Activated CD4-positive, alpha-beta memory T cell treated with anti-CD3 and anti-CD28 coated beads for 36 hours (primary cell): ENCODE measurements around the gene RS1. TPM values are rescaled to one million over a fixed set of nuclear protein-coding genes. Genes with fewer than 3 reads are reported as not detected.

Source experiments
- CTCF ChIA-PET: fragments of 350-600 bp; sonication (Branson Sonifier 250); formaldehyde crosslinking; loops from one replicate; lab custom pipeline; 2021; ENCODE audit warnings: antibody characterized with exemption, inconsistent platforms; lab: Charles Lee
- POLR2A ChIA-PET: fragments of 350-600 bp; sonication (Branson Sonifier 250); formaldehyde crosslinking; loops from one replicate; lab custom pipeline; 2021; ENCODE audit warnings: antibody characterized with exemption; lab: Charles Lee
- DNase-seq: peaks from one replicate; pipeline ENCODE4 v3.0.0-alpha.2; 2020
- H3K27ac Mint-ChIP-seq: one replicate; pipeline ENCODE4 v1.8.0; 2021; ENCODE audit warnings: mixed read lengths
- H3K27me3 Mint-ChIP-seq: one replicate; pipeline ENCODE4 v1.8.0; 2021; ENCODE audit warnings: mixed read lengths
- H3K36me3 Mint-ChIP-seq: one replicate; pipeline ENCODE4 v1.8.0; 2021; ENCODE audit warnings: mixed read lengths
- H3K4me1 Mint-ChIP-seq: one replicate; pipeline ENCODE4 v1.8.0; 2021; ENCODE audit warnings: low read depth, mixed read lengths
- H3K4me3 Mint-ChIP-seq: one replicate; pipeline ENCODE4 v1.8.0; 2021; ENCODE audit warnings: mild to moderate bottlenecking, mixed read lengths
- H3K9me3 Mint-ChIP-seq: one replicate; pipeline ENCODE4 v1.8.0; 2021; ENCODE audit warnings: mixed read lengths
- intact Hi-C: fragments of 100-400 bp; cut with micrococcal nuclease; formaldehyde crosslinking; loops from one replicate; pipeline ENCODE4 v1.15.1; 2023
- total RNA-seq, 2 experiments: library from RNA; stranded (reverse); gene quantifications; one replicate each; pipeline ENCODE4 v1.2.3, GENCODE V29; 2021

RS1 gene
- total RNA-seq, 2 experiments from 2014 or later: not detected

GRCh38 chrX:18620349-18620748 lies 51.6 kb downstream of the RS1 start:
- no peak overlapping the region for H3K27ac Mint-ChIP-seq
- POLR2A ChIA-PET: no interaction called here
- no peak for DNase-seq

GRCh38 chrX:18619288-18619687 lies 52.6 kb downstream of the RS1 start:
- DNase-seq: no peak
- no peaks in the 10 kb centered on the region for H3K4me1 Mint-ChIP-seq
- no peak overlapping the region for H3K4me3 Mint-ChIP-seq

More at GRCh38 chrX:18620349-18620748, 51.6 kb downstream of the RS1 start:
- Mint-ChIP-seq H3K4me1 (no peaks in the 10 kb centered on the region), H3K9me3 (no peaks in the 10 kb centered on the region), H3K4me3 (no peak overlapping the region), H3K27me3 (no peaks in the 10 kb centered on the region), H3K36me3 (no peaks in the 10 kb centered on the region)
- intact Hi-C loops: no loop called here
- CTCF ChIA-PET: no interaction called here

GRCh38 chrX:18617407-18617750 lies 54.5 kb downstream of the RS1 start:
- no peak for DNase-seq
- Mint-ChIP-seq H3K27me3 (no peaks in the 10 kb centered on the region), H3K4me3 (no peak overlapping the region), H3K9me3 (no peaks in the 10 kb centered on the region), H3K27ac (no peak overlapping the region), H3K4me1 (no peaks in the 10 kb centered on the region), H3K36me3 (no peaks in the 10 kb centered on the region)
- ChIA-PET CTCF (no interaction called here), POLR2A (no interaction called here)
- intact Hi-C loops: no loop called here

More at GRCh38 chrX:18619288-18619687, 52.6 kb downstream of the RS1 start:
- Mint-ChIP-seq H3K36me3 (no peaks in the 10 kb centered on the region), H3K9me3 (no peaks in the 10 kb centered on the region), H3K27me3 (no peaks in the 10 kb centered on the region), H3K27ac (no peak overlapping the region)
- CTCF ChIA-PET: no interaction called here
- POLR2A ChIA-PET: no interaction called here
- intact Hi-C loops: no loop called here

- CTCF ChIA-PET: no interaction called here
- H3K27ac Mint-ChIP-seq: no peak overlapping the region
- H3K4me3 Mint-ChIP-seq: no peak overlapping the region
- no peaks in the 10 kb centered on the region for H3K27me3 Mint-ChIP-seq
- H3K4me1 Mint-ChIP-seq: no peaks in the 10 kb centered on the region
- no peaks in the 10 kb centered on the region for H3K9me3 Mint-ChIP-seq
- POLR2A ChIA-PET: no interaction called here
- no peak for DNase-seq
- intact Hi-C loops: no loop called here
- H3K36me3 Mint-ChIP-seq: no peaks in the 10 kb centered on the region
Measured at GRCh38 chrX:18616688-18617406, 55.1 kb downstream of the RS1 start.

GRCh38 chrX:18613930-18614639 lies 57.8 kb downstream of the RS1 start:
- POLR2A ChIA-PET: no interaction called here
- Mint-ChIP-seq H3K9me3 (no peaks in the 10 kb centered on the region), H3K27ac (no peak overlapping the region), H3K36me3 (peaks cover 4% of the 10 kb centered on the region), H3K4me3 (no peak overlapping the region), H3K27me3 (no peaks in the 10 kb centered on the region), H3K4me1 (no peaks in the 10 kb centered on the region)
- no peak for DNase-seq
- intact Hi-C loops: no loop called here
- CTCF ChIA-PET: no interaction called here

GRCh38 chrX:18607966-18608365 lies 63.9 kb downstream of the RS1 start:
- Mint-ChIP-seq H3K36me3 (peaks cover 6% of the 10 kb centered on the region), H3K9me3 (no peaks in the 10 kb centered on the region), H3K27ac (no peak overlapping the region), H3K4me3 (no peak overlapping the region), H3K27me3 (no peaks in the 10 kb centered on the region), H3K4me1 (no peaks in the 10 kb centered on the region)
- intact Hi-C loops: no loop called here
- POLR2A ChIA-PET: interaction anchor here (0.5 kb wide), 1 partner anchor 43 kb away, joined by 3 read pairs; no protein-coding TSS in a partner anchor
- CTCF ChIA-PET: no interaction called here
- DNase-seq: no peak

- Mint-ChIP-seq H3K27me3 (no peaks in the 10 kb centered on the region), H3K36me3 (peaks cover 2% of the 10 kb centered on the region), H3K9me3 (no peaks in the 10 kb centered on the region), H3K4me3 (no peak overlapping the region), H3K27ac (no peak overlapping the region), H3K4me1 (no peaks in the 10 kb centered on the region)
- ChIA-PET CTCF (no interaction called here), POLR2A (no interaction called here)
- intact Hi-C loops: no loop called here
- no peak for DNase-seq
Measured at GRCh38 chrX:18598413-18598812, 73.5 kb downstream of the RS1 start.

- DNase-seq: no peak
- Mint-ChIP-seq H3K9me3 (no peaks in the 10 kb centered on the region), H3K27me3 (no peaks in the 10 kb centered on the region), H3K4me1 (no peaks in the 10 kb centered on the region), H3K36me3 (peaks cover 2% of the 10 kb centered on the region), H3K4me3 (no peak overlapping the region), H3K27ac (no peak overlapping the region)
- intact Hi-C loops: no loop called here
- POLR2A ChIA-PET: no interaction called here
- CTCF ChIA-PET: no interaction called here
Measured at GRCh38 chrX:18596096-18596495, 75.8 kb downstream of the RS1 start.

- H3K4me1 Mint-ChIP-seq: no peaks in the 10 kb centered on the region
- intact Hi-C loops: no loop called here
- ChIA-PET CTCF (no interaction called here), POLR2A (no interaction called here)
- no peaks in the 10 kb centered on the region for H3K27me3 Mint-ChIP-seq
- no peak overlapping the region for H3K27ac Mint-ChIP-seq
- H3K9me3 Mint-ChIP-seq: no peaks in the 10 kb centered on the region
- no peak for DNase-seq
- peaks cover 9% of the 10 kb centered on the region for H3K36me3 Mint-ChIP-seq
- no peak overlapping the region for H3K4me3 Mint-ChIP-seq
Measured at GRCh38 chrX:18594079-18594478, 77.8 kb downstream of the RS1 start.

GRCh38 chrX:18591834-18592233 lies 80.1 kb downstream of the RS1 start:
- Mint-ChIP-seq H3K4me1 (no peaks in the 10 kb centered on the region), H3K9me3 (no peaks in the 10 kb centered on the region), H3K27me3 (no peaks in the 10 kb centered on the region), H3K36me3 (peaks cover 7% of the 10 kb centered on the region), H3K27ac (no peak overlapping the region), H3K4me3 (no peak overlapping the region)
- CTCF ChIA-PET: no interaction called here
- intact Hi-C loops: no loop called here
- POLR2A ChIA-PET: no interaction called here
- no peak for DNase-seq

Other genes starting within 250 kb of the RS1 start
- 1 to 10 TPM; 1.2 to 1.4 TPM for gene CDKL5, start 246.5 kb downstream of the RS1 start, total RNA-seq
- under 1 TPM in 1 of 2 experiments, not detected in 1; 0.15 TPM for gene PPEF1, start 35.5 kb upstream of the RS1 start, total RNA-seq